CD4-positive, alpha-beta T cell treated with Interleukin-12 subunit alpha and Interleukin-12 subunit beta, for 1 hour (primary cell): ENCODE data around the gene AKT3.

Experiments used
- DNase-seq: peaks from one replicate; pipeline ENCODE4 v3.0.0-alpha.2; 2020

Gene AKT3

DNA sequence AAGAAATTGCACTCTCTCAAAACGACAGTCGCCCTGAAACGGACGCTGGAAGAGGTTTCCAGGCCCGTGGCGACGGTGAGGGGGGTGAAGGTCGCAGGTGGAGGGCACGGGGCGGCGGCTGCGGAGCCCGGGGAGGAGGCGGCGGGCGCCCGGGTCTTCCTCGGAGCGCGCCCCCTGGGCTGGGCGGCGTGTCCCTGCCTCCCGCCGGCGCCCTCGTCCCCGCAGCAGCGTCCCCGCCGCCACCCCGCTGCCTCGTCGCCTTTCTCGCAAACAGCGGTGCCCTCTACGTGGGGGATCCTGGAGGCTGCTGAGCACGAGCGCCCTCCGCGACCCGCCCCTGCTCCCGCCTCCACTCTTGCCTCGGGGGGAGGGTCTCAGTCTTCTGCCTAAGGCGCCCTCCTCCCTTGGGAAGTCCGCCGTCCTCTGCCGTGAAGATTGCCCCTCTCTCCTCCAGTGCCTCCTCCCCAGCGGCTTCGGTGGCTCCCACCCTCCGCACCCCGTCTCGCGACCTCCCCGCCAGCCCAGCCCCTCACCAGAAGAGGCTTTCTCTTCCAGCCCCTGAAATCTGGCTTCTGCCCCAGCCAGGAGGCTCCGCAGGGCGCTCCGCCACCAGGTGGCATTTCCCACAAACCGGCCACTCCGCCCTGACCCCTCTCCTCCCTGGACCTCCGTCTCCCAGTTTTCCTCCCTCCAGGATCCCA is 366.8 kb downstream of the AKT3 start:
- no peak for DNase-seq

DNA sequence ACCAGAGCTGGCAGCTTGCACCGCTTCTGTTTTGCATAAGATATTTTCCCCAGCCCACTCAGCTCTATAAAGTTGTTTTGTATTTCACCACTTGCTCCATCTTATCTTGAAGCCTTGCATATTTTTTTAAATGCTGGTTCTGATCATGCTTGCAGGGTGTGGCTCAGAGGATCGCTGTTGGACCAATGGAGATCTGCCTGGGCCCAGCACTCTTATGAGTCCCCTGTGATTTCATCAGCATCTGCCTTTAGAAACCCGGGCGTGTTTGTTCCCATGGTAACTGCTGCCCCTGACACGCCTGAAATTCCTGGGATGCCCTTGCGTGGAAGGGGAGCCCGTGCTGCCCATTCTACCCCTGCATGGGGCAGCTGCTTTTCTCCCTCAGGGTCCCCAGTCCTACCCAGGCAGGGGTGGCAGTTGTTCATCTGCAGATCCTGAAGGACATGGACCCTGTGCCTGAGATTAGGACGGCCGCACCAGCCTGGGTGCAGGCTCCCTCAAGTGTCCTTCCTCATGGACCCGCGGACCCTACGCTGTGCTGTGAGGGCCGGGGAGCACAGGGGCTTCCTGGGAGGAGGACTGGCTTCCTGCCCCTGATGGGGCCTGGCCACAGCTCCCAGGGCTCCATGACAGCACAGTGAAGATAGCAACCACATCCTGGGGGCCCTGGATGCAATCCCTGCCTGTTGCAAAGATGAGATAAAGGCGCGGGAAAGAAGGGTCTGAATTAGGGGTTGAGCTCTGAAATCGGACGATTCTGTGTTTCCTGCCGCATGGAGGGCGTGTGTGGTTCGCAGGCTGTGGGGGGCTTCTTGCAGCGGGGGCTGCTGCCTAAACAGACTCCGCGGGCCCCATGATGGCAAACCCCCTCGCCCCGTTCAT is 367.7 kb downstream of the AKT3 start:
- DNase-seq: no peak

DNA sequence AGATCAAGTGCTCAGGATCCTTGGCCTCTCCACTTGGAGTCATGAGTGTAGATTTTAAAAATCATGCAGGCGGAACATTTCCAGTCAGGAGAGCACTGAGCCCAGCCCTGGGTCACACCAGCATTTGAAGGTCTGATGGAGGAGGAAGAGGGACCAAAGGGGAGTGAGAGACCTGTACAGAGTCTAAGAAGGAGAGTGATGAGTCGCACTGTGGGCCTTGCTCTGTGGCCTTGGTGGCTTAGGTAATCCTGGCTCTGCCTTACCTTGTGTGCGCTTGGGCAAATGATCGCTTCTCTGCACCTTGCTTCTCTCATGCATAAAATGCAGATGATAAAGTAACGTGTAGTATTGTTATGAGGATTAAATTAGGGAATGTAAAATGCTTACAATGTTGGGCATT is 368.9 kb downstream of the AKT3 start:
- DNase-seq: no peak

DNA sequence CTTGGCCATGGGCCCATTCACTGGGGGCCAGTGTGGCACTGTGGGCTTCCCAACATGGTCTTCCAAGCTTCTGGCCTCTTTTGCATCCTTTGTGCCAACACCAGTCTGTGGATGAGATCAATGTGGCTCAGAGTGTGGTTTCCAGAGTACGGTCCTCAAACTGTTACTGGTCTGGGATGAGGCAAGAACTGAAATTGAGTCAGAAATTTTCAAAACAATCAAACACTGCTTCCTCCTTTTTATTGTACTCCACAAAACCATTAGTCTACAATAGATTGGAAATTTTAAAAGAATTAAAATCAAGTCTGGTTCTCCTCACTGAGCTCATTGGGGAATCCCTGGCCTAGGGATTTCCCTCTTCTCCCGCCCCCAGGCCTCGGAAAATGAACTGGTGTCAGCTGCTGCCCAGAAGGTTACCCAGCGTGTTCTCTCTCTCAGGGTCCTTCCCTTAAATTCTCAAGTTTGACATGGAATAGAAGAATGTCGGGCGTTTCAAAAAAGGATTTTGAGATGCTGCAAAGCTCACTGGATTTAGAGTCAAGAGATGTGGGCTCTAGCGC is 372.2 kb downstream of the AKT3 start:
- no peak for DNase-seq

DNA sequence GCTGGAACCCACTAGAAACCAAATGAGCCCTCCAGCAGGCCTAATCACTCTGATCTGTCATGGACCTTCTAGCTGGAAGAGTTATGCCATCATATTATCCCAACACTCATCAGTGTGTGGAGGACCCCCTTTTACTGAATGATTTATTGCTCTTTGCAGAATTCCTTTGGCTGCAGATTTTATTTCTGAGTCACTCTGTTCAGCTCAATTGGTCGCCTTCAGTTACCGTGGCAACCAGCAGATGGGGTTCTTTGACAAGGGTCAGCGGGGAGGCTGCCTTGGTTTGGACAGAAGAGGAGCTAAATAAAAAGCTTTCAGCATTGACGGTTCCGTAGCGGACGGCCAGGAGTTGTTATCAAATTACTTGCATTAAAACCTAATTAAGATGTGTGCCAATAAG is 374.1 kb downstream of the AKT3 start:
- DNase-seq: no peak

DNA sequence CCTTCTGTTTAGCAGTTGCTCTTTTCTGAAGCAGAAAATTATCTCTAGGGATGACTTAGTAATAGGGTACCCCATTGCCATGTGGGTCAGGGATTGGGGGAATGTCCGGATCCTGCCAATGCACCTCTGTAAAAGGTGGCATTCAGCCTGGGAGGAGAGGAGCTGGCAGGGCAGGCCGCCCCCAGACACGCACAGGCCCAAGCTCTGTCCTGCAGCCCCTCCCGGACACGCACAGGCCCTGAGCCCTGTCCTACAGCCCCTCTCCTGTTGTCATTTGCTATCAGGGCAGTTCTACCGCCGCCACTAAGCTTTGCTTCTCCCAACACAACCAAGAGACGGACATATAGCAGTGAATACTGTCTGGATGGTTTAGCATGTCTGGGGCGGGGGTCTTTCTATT is 375.1 kb downstream of the AKT3 start:
- DNase-seq: no peak

DNA sequence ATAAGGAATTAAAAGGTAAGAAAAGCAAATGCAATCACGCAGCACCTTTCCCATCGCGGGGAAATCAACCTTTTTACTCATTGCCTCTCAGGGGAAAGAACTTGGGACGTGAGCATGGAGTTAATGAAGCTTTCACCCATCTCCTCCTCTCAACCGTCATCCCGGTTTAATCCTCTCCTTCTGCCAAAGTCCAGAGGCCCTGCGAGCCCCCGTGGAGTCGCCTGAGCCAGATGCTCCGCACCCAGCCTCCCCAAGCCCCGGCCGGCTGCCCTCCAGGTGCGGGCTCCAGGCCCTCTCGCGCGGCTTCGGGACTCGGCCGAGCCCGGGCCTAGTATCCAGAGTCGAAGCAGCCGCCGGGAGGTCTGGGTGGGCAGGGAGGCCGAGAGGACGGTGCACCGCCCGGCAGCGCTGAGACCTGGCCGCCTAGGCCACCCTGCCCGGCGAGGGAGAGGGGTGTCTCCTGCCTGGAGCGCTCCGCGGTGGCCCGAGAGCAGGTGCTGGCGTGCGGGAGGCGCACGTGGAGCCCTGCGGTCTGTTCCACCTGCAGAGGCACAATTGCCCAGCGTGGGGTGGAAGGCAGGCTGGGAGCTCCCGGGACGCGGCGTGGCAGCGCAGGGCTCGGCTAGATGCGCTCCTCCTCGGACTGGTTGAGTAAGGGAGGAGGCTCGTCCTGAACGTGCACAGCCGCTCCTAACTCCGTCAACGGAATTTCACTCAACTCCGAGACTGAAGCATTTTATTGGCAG is 375.7 kb downstream of the AKT3 start:
- no peak for DNase-seq

GRCh38 chr1:243473227-243474135 is 376.6 kb downstream of the AKT3 start:
- no peak for DNase-seq

DNA sequence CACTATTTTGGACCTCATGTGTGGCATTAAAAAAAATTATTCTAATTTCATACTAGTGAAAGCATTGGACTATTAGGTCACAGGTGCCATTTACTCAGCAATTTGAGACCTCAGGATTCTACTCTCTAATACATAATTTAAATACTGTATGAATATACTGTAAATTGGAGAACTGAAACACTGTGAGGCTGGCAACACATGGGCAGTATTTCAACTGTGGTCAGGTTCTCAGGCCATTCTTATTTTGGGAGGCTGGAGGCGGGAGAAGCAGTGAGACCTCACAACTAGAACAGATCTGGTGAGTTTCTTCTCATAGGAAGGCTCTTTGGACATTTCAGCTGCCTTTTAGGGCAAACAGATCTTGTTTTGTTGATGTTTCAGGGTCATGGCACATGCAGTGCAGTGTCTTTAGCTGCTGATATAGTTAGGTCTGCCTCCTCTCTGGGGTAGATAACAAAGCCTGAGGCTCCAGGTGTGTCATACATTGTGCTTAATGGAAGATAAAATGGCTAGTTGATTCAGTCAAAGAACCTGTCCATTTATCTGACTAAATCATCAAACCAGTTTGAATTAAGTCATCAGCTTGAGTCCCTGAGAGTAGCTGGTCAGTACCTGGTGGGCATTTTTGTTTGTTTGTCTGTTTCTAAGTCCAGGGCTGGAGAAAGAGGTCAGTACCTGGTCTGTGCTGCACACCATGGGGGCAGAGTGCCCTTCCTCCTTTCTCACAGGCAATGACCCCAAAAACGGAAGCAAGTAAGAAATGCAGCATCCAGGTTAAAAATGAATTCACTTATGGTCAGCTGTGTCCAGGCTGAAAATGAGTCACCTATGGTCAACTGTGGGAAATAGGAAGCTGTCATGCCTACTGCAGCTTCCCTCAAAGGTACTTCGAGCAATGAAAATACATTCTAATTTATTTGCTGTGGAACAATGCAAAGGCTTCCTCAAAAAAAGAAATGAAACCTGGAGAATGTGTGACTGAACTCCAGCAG is 378.0 kb downstream of the AKT3 start:
- no peak for DNase-seq

- DNase-seq: no peak
Measured at GRCh38 chr1:243471026-243471685, 378.9 kb downstream of the AKT3 start.

DNA sequence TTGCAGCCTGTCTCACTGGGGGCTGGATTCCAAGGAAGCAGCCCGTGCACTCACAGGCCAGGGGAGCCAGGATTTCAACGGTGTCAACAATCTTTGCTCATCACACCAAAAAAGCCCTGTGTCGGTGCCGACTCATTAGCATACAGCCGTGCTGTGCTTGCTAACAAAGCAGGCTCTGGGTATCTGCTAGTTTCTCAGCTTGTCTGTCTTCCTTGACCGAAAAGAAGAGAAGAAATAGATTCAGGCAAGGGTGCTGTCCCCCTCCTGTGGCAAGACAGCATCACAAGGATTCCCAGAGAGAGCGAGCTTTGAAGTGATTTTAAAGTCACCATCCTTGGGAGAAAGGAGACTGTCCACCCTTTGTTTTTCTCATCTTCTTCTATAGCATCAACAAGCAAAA is 379.5 kb downstream of the AKT3 start:
- DNase-seq: no peak

GRCh38 chr1:243469497-243469896 is 380.5 kb downstream of the AKT3 start:
- DNase-seq: no peak

GRCh38 chr1:243465738-243466137 is 384.3 kb downstream of the AKT3 start:
- no peak for DNase-seq

DNA sequence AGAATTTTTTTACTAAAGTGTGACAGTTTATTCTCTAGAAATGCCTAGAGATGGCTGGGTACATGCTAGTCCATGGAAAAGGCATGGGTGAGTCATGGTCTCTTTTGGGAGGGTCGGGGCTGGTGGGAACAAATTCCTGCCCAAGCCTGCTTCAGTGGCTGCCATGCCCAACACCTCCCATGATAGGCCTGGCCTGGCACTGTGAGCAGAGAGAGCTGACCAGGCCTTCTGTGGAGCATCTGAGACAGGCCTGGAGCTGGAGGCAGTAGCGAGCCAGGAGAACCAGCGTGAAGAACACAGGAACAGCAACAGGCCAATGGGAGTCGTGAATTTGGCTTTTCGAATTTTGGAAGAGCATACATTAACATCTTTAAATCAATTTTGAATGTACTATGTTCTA is 385.0 kb downstream of the AKT3 start:
- no peak for DNase-seq

GRCh38 chr1:243462929-243463697 is 386.9 kb downstream of the AKT3 start:
- DNase-seq: no peak

DNA sequence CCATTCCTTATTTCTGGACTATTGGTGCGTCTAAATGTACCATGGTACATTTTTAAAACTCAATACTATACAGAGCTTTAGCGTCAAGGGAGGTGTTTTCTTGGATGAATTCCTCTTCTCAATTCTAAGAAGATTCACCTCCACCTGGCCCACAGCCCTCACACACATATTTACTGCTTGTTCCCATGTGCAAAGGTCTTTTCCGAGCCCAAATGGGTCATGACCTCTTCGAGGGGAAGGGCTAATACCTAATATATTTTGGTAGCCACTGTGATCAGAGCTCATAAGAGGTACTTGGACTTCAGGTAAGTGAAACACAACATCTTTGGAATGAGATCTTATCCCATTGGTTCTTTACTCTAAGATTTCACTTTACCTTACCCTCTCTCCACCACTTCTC is 388.3 kb downstream of the AKT3 start:
- DNase-seq: no peak

GRCh38 chr1:243459059-243459458 is 391.0 kb downstream of the AKT3 start:
- DNase-seq: no peak

- DNase-seq: no peak
Measured at GRCh38 chr1:243457363-243457982, 392.6 kb downstream of the AKT3 start.
